ENCODE measurements around the gene GPR132. TPM values are rescaled to one million over a fixed set of nuclear protein-coding genes. Genes with fewer than 3 reads are reported as not detected.

The GPR132 gene
- polyA plus RNA-seq, 1 donor from 2014 or later: not detected

GRCh38 chr14:105045710-105046326 lies 19.4 kb downstream of the GPR132 start:
- H2AFZ ChIP-seq (ENCODE audit: low read depth, low read length): no peak overlapping the region
- H3K9me3 ChIP-seq (ENCODE audit: low read length): no peaks in the 10 kb centered on the region
- H3K9ac ChIP-seq (ENCODE audit: low read length): no peak overlapping the region
- H3K27me3 ChIP-seq (ENCODE audit: insufficient read depth, low read depth, low read length): no peaks in the 10 kb centered on the region
- no peak overlapping the region for H3K4me2 ChIP-seq (ENCODE audit: low read length)
- H3K79me2 ChIP-seq (replicated peaks; ENCODE audit: insufficient read depth, low read length): no peaks in the 10 kb centered on the region
- no peak overlapping the region for H3K4me3 ChIP-seq (ENCODE audit: low read length)
- H3K36me3 ChIP-seq (ENCODE audit: insufficient read depth, low read length): no peaks in the 10 kb centered on the region
- H3F3A ChIP-seq (ENCODE audit: insufficient read depth, low read length, poor library complexity, severe bottlenecking): no peaks in the 10 kb centered on the region
- no peak for TF ChIP-seq POLR2AphosphoS5 (IDR thresholded peaks at IDR 0.05)
- peak; percentile 59 for TF ChIP-seq RAD21 (conservative IDR thresholded peaks at IDR 0.05)
- TF ChIP-seq SMC3 (conservative IDR thresholded peaks at IDR 0.05; ENCODE audit: poor library complexity): peak; percentile 57
- peak; percentile 70 for TF ChIP-seq CTCF (IDR thresholded peaks at IDR 0.05; ENCODE audit: poor library complexity, severe bottlenecking)
- H3K27ac ChIP-seq (ENCODE audit: low read length): no peak overlapping the region
- H4K20me1 ChIP-seq (ENCODE audit: insufficient read depth): no peaks in the 10 kb centered on the region
- H3K9me2 ChIP-seq (ENCODE audit: insufficient read depth, low read length): no peaks in the 10 kb centered on the region

GRCh38 chr14:105043641-105044040 lies 21.6 kb downstream of the GPR132 start:
- no peak overlapping the region for H3K27ac ChIP-seq (ENCODE audit: low read length)
- TF ChIP-seq EZH2 (IDR thresholded peaks at IDR 0.05; ENCODE audit: borderline replicate concordance, insufficient read depth, low read length, poor library complexity, severe bottlenecking) (no peak), RAD21 (conservative IDR thresholded peaks at IDR 0.05) (no peak), CTCF (IDR thresholded peaks at IDR 0.05; ENCODE audit: poor library complexity, severe bottlenecking) (no peak), TAF1 (IDR thresholded peaks at IDR 0.05; ENCODE audit: low read depth) (no peak), SMC3 (conservative IDR thresholded peaks at IDR 0.05; ENCODE audit: poor library complexity) (no peak), MXI1 (conservative IDR thresholded peaks at IDR 0.05; ENCODE audit: poor library complexity, severe bottlenecking) (no peak), EP300 (conservative IDR thresholded peaks at IDR 0.05; ENCODE audit: poor library complexity, severe bottlenecking) (no peak), REST (IDR thresholded peaks at IDR 0.05; ENCODE audit: borderline replicate concordance) (no peak), POLR2AphosphoS5 (IDR thresholded peaks at IDR 0.05) (no peak)
- H3K79me2 ChIP-seq (replicated peaks; ENCODE audit: insufficient read depth, low read length): no peaks in the 10 kb centered on the region
- H3K36me3 ChIP-seq (ENCODE audit: insufficient read depth, low read length): no peaks in the 10 kb centered on the region
- no peaks in the 10 kb centered on the region for H3K27me3 ChIP-seq (ENCODE audit: insufficient read depth, low read depth, low read length)
- no peaks in the 10 kb centered on the region for H3K9me3 ChIP-seq (ENCODE audit: low read length)
- H4K20me1 ChIP-seq (ENCODE audit: insufficient read depth): no peaks in the 10 kb centered on the region
- no peaks in the 10 kb centered on the region for H3K9me2 ChIP-seq (ENCODE audit: insufficient read depth, low read length)
- no peak overlapping the region for H3K4me3 ChIP-seq (ENCODE audit: low read length)
- H2AFZ ChIP-seq (ENCODE audit: low read depth, low read length): no peak overlapping the region
- H3K9ac ChIP-seq (ENCODE audit: low read length): no peak overlapping the region
- H3K4me2 ChIP-seq (ENCODE audit: low read length): no peak overlapping the region
- H3F3A ChIP-seq (ENCODE audit: insufficient read depth, low read length, poor library complexity, severe bottlenecking): no peaks in the 10 kb centered on the region
